ELR (cell line): ENCODE data around the gene BTF3.
"Not testable (repeated sequence)": the region's sequence is repeated elsewhere in the genome, so short reads cannot be mapped to it uniquely, and the experiment has no call there.

Experiments used
- DNase-seq: peaks from one replicate; pipeline ENCODE4 v3.0.0-alpha.2; 2015; ENCODE audit warnings: low read depth

Gene BTF3

GRCh38 chr5:73498057-73498992, at the start of gene BTF3:
Gene BTF3, plus strand, starts transcription at chr5:73498442. Its CDS starts 226 bp downstream, at chr5:73498668.
- peak; percentile 98 for DNase-seq

- DNase-seq: peak; percentile 98
Measured at GRCh38 chr5:73448463-73449136, 49.6 kb upstream of the BTF3 start, which contains the start of gene FOXD1. Gene FOXD1, minus strand, starts transcription at chr5:73448777. Its CDS starts 415 bp downstream, at chr5:73448362.

- DNase-seq: no peak
Measured at GRCh38 chr5:73450137-73450536, 48.1 kb upstream of the BTF3 start.

- no peak for DNase-seq
Measured at GRCh38 chr5:73450672-73451223, 47.5 kb upstream of the BTF3 start.

- DNase-seq: peak; percentile 75
Measured at GRCh38 chr5:73451224-73452130, 46.8 kb upstream of the BTF3 start.

- no peak for DNase-seq
Measured at GRCh38 chr5:73452215-73452614, 46.0 kb upstream of the BTF3 start.

GRCh38 chr5:73454379-73455036, 43.7 kb upstream of the BTF3 start:
- DNase-seq: peak; percentile 83

GRCh38 chr5:73456462-73456861, 41.8 kb upstream of the BTF3 start:
- not testable (repeated sequence) for DNase-seq

- DNase-seq: peak; percentile 61
Measured at GRCh38 chr5:73459366-73459765, 38.9 kb upstream of the BTF3 start.

- DNase-seq: no peak
Measured at GRCh38 chr5:73460133-73460532, 38.1 kb upstream of the BTF3 start.

GRCh38 chr5:73464016-73464745, 34.1 kb upstream of the BTF3 start:
- no peak for DNase-seq

- not testable (repeated sequence) for DNase-seq
Measured at GRCh38 chr5:73468638-73469037, 29.6 kb upstream of the BTF3 start.

GRCh38 chr5:73469878-73470277, 28.4 kb upstream of the BTF3 start:
- no peak for DNase-seq

- DNase-seq: no peak
Measured at GRCh38 chr5:73471654-73472053, 26.6 kb upstream of the BTF3 start.

GRCh38 chr5:73472116-73472515, 26.1 kb upstream of the BTF3 start:
- DNase-seq: no peak

- no peak for DNase-seq
Measured at GRCh38 chr5:73480500-73480899, 17.7 kb upstream of the BTF3 start.

GRCh38 chr5:73482383-73483136, 15.7 kb upstream of the BTF3 start:
- peak; percentile 29 for DNase-seq

GRCh38 chr5:73483676-73484075, 14.6 kb upstream of the BTF3 start:
- no peak for DNase-seq

- no peak for DNase-seq
Measured at GRCh38 chr5:73484511-73484910, 13.7 kb upstream of the BTF3 start.

GRCh38 chr5:73485715-73486114, 12.5 kb upstream of the BTF3 start:
- no peak for DNase-seq
